NOMO-1 (cell line): Measurements from ENCODE around the gene DELE1.
"Not testable (repeated sequence)": the region's sequence is repeated elsewhere in the genome, so short reads cannot be mapped to it uniquely, and the experiment has no call there.

ENCODE experiments used
- DNase-seq, 2 experiments: peaks; one replicate each; lab custom pipeline; 2025; ENCODE audit not compliant: unreplicated experiment in 2 of 2; lab: John Stamatoyannopoulos, UW

The DELE1 gene

DNA sequence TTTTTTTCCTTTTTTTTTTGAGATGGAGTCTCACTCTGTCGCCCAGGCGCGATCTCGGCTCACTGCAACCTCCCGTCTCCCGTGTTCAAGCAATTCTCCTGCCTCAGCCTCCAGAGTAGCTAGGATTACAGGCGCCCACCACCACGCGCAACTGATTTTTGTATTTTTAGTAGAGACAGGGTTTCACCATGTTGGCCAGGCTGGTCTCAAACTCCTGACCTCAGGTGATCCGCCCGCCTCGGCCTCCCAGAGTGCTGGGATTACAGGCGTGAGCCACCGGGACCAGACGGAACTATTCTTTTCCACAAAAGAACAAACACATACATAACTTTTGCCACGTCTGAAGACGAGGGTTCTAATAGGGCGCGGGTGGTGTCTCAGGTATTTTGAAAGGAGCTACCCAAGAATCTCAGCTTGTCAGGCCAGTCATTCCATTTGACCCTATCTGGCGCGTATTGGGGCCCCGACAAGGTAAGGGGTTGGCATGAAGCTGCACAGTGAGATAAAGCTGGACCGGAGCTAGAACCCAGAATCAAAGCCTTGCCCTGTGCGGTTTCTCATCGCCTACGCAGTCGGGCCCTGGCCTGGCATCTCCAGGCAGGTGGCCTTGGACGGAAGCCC is 734 bp upstream of the DELE1 start:
- not testable (repeated sequence) for DNase-seq

DNA sequence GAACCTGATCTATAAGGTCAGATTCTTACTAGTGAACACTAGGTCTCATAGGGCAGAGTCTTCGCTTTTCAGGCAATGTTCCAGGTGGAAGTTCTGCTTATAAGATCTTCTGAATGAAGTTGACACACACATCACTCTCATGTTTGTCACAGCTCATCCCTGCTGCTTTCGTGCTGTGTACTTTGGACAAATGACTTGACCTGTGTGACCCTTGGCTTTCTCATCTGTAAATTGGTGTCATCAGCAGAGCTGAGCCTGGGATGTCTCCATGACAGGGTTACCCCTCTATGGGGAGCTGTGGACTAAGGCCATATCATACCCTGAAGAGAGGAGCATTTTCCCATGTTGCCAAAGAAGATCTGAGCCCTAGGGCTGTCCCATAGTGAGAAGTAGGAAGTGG is 2.8 kb downstream of the DELE1 start:
- DNase-seq, result no peak

DNA sequence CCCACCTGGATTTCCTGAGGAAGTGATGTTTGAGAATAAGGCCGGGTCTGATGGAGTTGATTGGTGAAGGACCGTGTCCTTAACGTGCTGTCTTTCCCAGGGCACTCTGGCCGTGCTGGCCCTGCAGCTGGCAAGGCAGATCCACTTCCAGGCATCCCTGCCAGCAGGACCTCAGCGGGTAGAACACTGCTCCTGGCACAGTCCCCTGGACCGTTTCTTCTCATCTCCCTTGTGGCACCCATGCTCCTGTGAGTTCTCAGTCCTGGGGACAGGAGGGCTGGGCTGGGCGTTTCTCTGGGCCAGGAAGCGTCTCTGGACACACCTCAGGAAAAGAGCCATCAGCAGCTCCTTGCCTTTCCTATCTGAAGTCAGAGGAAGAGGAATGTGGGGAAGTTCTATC is 4.4 kb downstream of the DELE1 start:
- DNase-seq, result no peak

DNA sequence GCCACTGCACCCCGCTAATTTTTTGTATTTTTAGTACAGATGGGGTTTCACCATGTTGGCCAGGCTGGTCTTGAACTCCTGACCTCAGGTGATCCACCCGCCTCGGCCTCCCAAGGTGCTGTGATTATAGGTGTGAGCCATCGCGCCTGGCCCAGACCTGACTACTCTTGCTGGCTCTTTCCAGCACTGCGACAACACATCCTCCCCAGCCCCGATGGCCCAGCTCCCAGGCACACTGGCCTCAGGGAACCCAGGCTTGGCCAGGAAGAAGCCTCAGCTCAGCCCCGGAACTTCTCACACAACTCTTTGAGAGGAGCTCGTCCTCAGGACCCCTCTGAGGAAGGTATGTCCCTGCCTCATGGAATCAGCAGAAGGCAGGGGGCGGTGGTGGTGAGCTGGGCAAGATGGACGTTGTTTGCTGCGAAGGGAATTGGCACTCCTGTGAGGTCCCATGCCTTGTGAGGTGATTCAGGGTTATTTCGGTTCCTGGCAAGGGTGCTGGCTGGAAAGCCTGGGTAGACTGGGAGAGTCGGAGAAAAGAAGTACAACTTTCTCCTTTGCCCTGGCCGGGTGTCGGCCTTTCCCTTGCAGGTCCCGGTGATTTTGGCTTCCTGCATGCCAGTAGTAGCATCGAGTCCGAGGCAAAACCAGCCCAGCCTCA is 5.9 kb downstream of the DELE1 start:
- DNase-seq, result no peak

DNA sequence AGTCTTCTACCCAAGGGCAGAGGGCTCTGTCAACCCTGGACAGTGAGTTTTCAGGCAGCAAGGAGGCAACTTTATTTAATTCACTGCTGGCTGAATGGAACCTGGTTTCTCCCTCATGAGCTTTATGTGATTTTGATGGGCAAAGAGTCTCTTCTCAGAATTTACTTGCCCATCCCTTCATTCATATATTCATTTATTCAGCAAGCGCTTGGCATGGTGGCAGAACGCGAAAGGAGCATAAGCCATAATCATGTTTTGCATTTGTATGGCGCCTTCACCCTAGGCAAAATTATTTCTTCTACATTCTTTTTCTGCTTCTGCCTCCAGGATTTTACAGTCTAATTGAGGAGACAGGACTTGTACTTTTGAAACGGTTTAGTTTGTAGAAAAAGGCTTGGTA is 8.0 kb downstream of the DELE1 start:
- no peak for DNase-seq

DNA sequence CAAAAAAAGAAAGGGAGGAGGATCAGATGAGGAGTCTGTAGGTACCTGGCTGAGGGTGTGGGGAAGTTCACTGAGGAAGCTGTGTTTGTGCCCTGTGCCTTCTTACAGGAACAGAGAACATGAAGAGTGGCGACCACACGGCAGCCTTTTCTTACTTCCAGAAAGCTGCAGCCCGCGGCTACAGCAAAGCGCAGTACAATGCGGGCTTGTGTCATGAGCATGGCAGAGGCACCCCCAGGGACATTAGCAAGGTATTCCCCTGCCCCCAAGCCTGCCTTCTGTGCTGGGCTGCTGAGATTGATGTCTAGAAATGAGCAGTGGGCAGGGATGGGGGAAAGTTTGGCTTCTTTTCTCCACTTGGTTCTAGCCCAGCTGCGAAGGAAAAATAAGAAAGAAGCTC is 9.5 kb downstream of the DELE1 start:
- no peak for DNase-seq

DNA sequence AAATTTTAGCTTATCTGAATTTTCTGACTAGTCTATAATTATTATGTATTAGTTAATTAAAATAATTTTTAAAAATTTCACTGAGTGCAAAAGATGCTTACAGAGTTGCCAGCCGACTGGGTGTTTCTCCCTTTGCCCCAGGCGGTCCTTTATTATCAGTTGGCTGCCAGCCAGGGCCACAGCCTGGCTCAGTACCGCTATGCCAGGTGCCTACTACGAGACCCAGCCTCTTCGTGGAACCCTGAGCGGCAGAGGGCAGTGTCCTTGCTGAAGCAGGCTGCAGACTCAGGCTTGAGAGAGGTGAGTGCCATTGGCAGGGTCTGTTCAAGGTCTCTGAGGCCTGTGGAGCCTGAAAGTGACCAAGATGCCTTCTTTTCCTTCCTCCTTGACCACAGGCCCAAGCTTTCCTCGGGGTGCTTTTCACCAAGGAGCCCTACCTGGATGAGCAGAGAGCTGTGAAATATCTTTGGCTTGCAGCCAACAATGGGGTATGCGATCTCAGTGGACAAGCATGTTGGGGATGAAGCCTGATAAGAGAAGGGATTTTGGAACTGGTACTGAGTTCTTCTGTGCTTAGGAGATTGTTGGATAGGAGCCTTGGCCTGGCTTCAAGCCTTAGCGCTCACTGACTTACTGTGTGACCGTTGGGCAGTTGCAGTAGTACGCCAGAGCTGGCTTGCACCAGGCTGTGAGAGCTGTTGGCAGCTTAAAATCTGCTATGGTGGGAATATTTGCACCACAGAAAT is 10.6 kb downstream of the DELE1 start:
- DNase-seq, result no peak

DNA sequence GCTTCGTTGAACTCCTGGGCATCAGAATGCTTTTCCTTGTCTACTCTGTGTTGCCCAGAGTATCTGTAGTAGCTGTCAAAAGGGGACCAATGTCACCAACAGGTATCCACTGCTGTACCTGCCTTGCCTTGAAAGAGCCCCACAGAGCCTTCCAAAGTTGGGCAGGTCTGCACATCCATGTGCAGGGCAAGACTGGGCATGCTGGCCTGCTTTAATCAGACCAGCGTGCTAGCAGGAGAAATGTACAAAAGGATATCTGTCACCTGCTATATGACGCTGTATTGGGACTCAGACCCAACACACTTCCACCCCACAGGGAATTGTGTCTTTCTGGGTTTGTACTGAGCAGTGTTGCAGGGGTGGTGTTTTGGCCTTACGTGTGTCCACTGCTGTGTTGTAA is 11.9 kb downstream of the DELE1 start:
- no peak for DNase-seq

DNA sequence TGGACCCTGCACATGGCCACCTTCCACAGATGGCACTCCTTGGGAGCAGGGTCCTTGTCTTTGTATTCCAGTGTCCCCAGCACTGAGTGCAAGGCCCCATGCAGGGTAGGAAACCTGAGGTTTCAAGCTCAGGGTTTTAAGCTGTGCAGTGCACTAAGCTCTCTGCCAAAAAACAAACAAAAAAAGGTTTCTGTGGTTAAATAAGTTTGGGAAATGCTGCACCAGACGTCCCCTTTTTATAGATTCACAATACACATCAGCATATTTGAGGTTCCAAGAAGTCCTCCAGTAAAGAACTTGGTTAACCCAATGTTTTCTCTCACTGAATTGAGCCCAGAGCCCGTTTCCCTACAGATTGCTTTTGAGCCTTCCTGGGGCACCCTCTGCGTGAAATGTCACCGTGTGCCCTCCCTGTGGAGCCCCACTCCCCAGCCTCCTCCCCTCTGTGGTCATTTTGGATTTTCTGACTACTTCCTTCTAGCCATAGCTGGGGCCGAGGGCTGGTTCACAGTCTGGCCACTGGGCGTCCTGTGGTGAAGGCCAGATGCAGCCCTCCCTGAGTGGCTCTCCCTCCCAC is 17.1 kb downstream of the DELE1 start:
- DNase-seq, result no peak

DNA sequence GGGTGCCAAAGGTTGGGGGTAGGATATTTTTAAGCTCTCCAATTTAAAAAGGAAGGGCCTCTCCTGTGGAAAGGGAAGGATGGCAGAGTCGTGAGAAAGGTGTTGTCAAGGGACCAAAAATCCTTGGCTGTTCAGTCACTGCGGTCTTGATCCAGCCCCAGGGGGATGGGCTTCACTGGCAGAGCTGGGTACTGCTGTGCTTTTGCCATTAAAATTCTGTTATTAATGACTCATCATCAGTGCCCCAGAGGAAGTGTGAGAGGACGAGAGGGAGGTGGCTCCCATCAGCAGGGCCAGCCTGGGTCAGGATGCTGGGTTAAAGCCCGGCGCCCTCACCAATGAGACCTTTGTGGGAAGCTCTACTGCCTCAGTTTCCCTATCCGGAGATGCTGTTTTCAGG is 17.6 kb downstream of the DELE1 start:
- no peak for DNase-seq

DNA sequence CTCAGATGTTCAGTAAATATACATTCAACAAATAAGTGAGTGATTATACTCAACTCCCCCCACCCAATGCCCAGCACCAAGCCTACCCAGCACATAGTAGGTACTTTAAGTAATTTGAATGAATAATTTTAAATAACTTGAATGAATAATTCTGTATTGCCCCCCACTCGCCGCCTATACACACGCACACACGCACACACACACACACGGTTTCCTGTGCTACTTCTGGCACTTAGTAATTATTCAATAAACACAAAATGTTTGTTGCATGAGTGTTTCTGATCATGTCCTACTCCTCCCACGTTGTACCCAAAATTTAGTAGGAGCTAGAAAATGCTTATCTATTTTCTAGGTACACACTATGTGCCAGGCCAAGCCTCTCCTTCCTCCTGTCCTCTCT is 18.1 kb downstream of the DELE1 start:
- DNase-seq, result no peak

DNA sequence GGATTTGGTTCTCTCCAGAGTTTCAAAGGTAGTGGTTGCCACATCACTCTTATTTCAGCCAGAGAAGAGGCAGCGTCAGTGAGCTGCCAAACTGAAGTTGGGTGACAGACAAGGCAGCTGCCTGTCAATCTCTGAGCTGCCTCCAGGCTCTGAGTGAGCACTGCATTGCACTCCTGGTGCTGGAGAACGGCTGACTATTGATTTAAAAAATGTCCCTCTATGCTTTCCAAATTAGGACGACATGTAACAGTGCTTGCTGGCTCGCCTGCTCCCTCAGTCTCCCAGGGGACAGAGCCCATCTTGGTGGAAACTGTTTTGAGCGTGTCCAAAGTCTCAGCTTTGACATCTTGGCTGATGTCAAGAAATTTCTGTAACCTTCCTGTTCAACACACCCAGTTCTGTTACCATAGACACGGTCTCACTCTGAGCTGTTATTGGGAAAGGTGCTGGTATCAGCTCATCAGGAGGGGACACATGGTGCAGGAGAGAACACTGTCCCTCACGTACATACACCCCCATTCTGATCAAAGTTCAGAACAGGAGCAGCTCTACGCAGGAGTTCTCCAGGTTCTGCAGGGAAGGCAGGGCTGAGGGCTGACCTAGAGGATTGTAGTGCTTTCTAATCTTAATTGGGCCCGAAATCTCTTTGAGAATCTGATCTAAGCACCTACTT is 18.6 kb downstream of the DELE1 start:
- DNase-seq, result no peak

DNA sequence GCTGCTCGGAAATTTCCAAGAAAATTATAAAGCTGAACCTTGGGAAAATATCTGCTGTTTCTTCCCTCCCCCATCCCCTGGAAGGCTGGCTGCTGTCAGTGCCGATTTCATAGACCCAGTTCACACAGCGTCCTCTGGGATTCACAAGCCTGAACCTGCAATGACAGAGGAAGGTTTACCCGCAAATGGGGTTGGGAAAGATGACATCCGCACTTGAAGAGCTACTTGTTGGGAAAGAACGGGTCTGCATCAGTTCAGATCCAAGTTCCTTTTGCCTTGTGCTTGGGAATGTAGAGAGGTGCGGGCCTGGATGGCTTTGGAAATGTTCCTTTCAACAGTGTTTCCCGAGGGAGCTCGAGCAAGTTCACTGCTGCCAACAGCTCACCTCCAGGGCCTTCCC is 20.4 kb downstream of the DELE1 start:
- no peak for DNase-seq

DNA sequence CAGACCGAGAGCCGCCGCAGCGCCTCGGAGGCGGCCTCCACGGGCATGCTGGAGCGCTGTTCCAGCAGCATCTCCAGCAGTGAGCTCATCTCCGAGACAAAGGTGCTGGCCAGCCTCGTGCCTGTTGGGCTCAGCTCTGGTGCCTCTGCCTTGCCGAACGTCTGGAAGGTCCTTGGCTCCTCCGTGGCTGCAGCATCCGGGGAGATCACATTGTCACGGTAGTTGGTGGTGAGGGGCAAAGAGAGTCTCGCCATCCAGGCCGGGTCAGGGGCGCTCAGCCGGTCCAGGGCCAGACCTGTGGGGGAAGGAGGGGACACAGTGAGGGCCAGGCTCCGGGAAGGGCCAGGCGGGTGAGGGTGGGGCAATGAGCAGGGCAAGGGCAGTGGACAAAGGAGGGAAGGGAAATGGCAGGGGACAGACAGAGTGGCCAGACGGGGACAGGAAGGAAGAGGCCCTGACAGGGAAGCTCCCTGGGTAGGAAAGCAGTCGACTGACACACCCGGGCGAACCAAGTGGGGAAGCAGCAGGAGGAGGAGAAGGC is 21.9 kb downstream of the DELE1 start:
- DNase-seq, result no peak

DNA sequence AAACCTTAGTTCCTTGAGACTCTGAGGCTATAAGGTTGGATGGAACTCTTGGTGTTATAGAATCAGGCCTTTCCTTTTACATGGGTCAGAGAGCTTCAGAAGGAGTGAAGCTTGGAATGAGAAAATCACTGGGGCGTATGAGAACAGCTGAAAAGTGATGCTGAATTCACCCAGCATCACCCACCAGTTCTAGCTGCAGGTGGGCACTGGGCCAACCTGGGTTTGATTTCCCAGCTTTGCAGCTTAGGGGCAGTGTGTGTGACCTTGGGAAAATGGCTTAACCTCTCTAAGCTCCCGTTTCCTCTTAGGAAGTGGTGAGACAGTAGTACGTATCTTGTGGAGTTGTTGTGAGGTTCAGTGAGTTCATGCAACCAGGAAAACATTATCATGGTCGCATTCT is 23.6 kb downstream of the DELE1 start:
- DNase-seq, result no peak

DNA sequence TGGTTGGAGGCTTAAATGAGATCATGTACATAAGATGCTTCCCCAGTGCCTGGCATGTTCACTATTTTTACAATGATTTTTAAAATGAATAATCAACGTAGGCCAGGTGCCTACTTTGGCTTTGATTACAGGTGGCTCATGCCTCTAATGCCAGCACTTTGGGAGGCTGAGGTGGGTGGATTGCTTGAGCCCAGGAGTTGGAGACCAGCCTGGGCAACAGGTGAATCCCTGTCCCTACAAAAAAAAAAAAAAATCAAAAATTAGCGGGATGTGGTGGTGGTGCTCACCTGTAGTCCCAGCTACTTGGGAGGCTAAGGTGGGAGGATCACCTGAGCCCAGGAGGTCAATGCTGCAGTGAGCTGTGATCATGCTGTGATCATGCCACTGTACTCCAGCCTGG is 25.1 kb downstream of the DELE1 start:
- no peak for DNase-seq

DNA sequence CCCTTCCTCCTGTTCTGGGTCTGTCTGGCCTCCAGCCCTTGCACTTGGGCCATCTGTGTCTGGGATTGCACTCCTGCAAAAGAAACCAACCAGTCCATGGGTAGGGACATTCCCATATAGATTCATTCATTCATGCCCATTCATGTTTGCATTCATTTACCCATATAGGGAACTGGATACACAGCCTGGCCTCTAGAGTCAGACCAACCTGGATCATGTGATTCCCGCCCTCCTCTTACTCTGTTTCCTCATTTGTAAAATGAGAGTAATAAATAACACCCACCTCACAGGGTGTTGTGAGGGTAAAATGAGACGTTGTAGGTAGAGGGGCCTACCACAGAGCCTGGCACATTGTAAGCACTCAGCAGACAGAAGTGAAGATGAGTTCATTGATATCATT is 25.8 kb downstream of the DELE1 start:
- DNase-seq, result no peak

DNA sequence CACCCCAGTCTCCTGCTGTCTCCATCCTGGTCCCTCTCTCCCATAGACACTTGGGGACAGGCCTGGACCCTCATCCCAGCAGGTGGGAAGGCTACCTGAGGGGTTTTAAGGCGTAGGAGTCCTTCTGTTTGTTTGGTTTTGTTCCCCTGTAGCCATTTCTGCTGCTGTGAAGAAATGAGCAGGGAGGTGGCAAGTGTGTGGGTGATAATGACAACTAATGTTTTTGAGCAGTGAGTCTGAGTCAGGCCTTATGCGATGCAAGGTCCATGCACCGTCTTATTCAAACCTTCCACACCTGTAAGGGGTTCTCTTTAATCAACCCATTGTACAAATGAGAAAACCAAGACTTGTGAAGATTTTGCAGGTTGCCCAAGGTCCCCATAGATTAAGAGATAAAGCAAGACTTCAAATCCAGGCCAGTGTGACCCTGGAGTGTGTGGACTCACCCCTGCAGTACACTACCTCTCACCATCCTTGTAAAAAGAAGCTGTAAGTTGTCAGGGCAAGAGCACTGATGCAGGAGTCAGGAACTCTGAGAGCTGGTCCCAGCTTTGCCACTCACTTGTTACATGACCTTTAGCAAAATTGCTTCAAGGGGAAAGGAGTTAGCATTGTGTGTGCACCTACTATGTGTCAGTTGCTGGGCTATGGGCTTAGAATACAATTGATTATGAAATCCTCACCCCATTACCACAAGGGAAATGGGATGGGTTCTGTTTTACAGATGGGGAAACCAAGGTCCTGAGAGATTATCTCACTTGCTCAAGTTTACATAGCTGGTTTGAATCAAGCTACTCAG is 26.7 kb downstream of the DELE1 start:
- no peak for DNase-seq

DNA sequence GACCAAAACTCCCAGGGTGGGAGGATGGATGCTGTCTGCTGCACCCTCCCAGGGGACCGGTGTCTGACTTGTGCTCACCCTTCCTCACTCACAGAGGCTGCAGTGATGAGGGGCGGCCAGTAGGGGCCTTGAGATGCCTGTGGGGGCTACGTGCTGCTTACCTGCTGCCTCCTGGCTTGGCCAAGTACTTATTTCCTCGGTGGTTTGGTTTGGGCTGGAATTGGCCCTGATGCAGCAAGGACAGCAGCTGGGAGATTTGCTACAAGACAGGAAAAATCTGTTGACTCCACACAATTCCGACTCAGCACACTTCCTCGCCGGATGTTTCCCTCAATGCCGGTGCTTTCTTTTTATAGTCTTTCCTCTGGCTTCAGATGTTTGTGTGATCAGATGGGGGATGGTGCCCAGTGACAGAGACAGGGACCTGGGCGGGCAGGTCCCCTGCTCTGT is 27.7 kb downstream of the DELE1 start:
- DNase-seq, result no peak

DNA sequence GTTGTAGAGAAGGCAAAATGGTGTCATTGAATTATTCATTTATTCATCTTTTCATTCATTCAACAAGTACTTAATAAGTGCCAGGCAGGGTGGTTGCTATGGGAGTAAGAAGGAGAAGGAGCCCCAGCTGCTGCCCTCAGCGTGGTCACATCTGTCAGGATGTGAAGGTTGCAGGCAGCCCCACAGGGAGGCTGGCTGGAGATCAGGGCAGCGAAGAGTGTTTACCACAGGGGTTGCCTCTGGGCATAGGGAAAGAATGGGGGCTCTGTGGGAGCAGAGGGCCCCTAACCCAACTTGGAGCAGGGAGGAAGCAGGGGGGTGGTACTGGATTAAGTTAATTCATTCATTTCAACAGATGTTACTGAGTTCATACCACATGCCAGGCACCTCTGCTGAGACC is 28.3 kb downstream of the DELE1 start:
- no peak for DNase-seq
